Neural progenitor cell (in vitro differentiated cells): ENCODE results near the gene ZSCAN21. TPM values are rescaled to one million over a fixed set of nuclear protein-coding genes. Genes with fewer than 3 reads are reported as not detected.

ENCODE experiments used
- DNase-seq: peaks from one replicate; pipeline ENCODE4 v3.0.0-alpha.2; 2016; ENCODE audit warnings: low spot score
- H2AFZ ChIP-seq: fragments of 200-600 bp; sonication (generic); replicated peaks from 2 replicates; pipeline ENCODE4 v1.6.1; 2016; ENCODE audit warnings: antibody characterized with exemption
- H3F3A ChIP-seq: fragments of 200-600 bp; sonication (generic); 2 replicates; pipeline ENCODE4 v1.6.1; 2016; ENCODE audit warnings: antibody characterized with exemption, low read depth
- H3K27ac ChIP-seq: fragments of 200-600 bp; sonication (generic); 2 replicates; pipeline ENCODE4 v1.5.1; 2016; ENCODE audit warnings: mild to moderate bottlenecking
- H3K27me3 ChIP-seq: fragments of 200-600 bp; sonication (generic); 2 replicates; pipeline ENCODE4 v1.6.1; 2016; ENCODE audit warnings: mild to moderate bottlenecking, moderate library complexity
- H3K36me3 ChIP-seq: fragments of 200-600 bp; sonication (generic); 2 replicates; pipeline ENCODE4 v1.5.1; 2016
- H3K4me1 ChIP-seq: fragments of 200-600 bp; sonication (generic); 2 replicates; pipeline ENCODE4 v1.6.1; 2016; ENCODE audit warnings: mixed run types
- H3K4me2 ChIP-seq: fragments of 200-600 bp; sonication (generic); 2 replicates; pipeline ENCODE4 v1.6.1; 2016
- H3K4me3 ChIP-seq: fragments of 200-600 bp; sonication (generic); 2 replicates; pipeline ENCODE4 v1.5.1; 2016
- H3K79me2 ChIP-seq: fragments of 200-600 bp; sonication (generic); 2 replicates; pipeline ENCODE4 v1.6.1; 2016; ENCODE audit warnings: low read depth
- H3K9ac ChIP-seq: fragments of 200-600 bp; sonication (generic); 2 replicates; pipeline ENCODE4 v1.6.1; 2016
- H3K9me3 ChIP-seq: fragments of 200-600 bp; sonication (generic); 2 replicates; pipeline ENCODE4 v1.5.1; 2016; ENCODE audit warnings: low read depth
- H4K20me1 ChIP-seq: fragments of 200-600 bp; sonication (generic); 2 replicates; pipeline ENCODE4 v1.6.1; 2016; ENCODE audit warnings: low read depth
- H3K27ac Mint-ChIP-seq: 3 replicates; pipeline ENCODE4 v1.8.0; 2021; ENCODE audit warnings: mixed read lengths
- H3K27me3 Mint-ChIP-seq: 2 replicates; pipeline ENCODE4 v1.8.0; 2022; ENCODE audit warnings: low read depth, mild to moderate bottlenecking, inconsistent platforms, moderate library complexity, mixed read lengths; ENCODE audit not compliant: insufficient read depth
- H3K36me3 Mint-ChIP-seq: 3 replicates; pipeline ENCODE4 v1.8.0; 2021; ENCODE audit warnings: mixed read lengths
- H3K4me1 Mint-ChIP-seq: 3 replicates; pipeline ENCODE4 v1.8.0; 2021; ENCODE audit warnings: mixed read lengths
- H3K4me3 Mint-ChIP-seq: 3 replicates; pipeline ENCODE4 v1.8.0; 2021; ENCODE audit warnings: mild to moderate bottlenecking, moderate library complexity, mixed read lengths
- H3K9me3 Mint-ChIP-seq: 3 replicates; pipeline ENCODE4 v1.8.0; 2020; ENCODE audit warnings: mixed read lengths
- EZH2 ChIP-seq: fragments of 200-600 bp; sonication (generic); IDR thresholded peaks from 2 replicates; pipeline ENCODE4 v1.6.1; 2017; ENCODE audit warnings: antibody characterized with exemption, mild to moderate bottlenecking, moderate library complexity
- EZH2phosphoT487 ChIP-seq: fragments of 200-600 bp; sonication (generic); IDR thresholded peaks from 2 replicates; pipeline ENCODE4 v1.6.1; 2017; ENCODE audit warnings: antibody characterized with exemption
- total RNA-seq: library from RNA; depleted of rRNA; stranded (reverse); fragments of >200 nt; gene quantifications from 2 replicates; pipeline ENCODE4 v1.2.3, GENCODE V29; 2015; ENCODE audit warnings: low replicate concordance
- TF ChIP-seq, protein P1 (sequence below): fragments of 200-600 bp; sonication (generic); IDR thresholded peaks from 2 replicates; pipeline ENCODE4 v1.5.1; 2017; ENCODE audit warnings: antibody characterized with exemption, mild to moderate bottlenecking

The ZSCAN21 gene
- total RNA-seq, 1 donor from 2014 or later: 29.0 TPM

DNA sequence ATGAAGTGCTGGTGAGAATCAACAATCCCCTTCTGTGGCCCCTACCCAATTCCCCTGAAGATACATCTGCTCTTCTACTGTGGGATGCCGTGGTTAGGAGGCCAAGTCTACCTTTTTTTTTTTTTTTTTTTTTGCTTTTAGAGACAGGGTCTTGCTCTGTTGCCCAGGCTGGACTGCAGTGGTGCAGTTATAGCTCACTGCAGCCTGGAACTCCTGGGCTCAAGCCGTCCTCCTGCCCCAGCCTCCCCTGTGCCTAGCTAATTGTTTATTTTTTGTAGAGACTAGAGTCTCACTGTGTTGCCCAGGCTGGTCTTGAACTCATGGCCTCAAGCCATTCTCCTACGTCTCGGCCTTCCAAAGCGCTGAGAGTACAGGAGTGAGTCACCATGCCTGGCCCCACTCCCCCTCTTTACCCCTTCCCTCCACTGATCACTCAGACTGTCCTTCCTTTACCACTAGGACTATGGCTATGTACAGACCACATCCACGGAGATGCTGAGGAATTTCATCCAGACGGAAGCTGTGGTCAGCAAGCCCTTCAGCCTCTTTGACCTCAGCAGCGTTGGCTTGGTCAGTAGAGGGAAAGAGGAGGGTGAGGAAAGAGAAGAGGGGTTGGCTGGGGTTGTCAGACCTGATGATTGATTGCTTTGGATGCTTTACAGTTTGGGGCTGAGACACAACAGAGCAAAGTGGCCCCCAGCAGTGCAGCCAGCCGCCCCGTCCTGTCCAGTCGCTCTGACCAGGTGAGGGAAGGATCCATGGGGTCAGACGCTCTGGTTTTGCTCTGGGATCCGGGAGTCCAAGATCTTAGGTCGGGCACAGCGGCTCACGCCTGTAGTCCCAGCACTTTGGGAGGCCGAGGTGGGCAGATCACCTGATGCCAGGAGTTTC lies 53.6 kb downstream of the ZSCAN21 start:
- Mint-ChIP-seq H3K36me3 (peaks cover 32% of the 10 kb centered on the region), H3K9me3 (no peaks in the 10 kb centered on the region), H3K27me3 (peaks cover 24% of the 10 kb centered on the region), H3K4me1 (peaks cover 33% of the 10 kb centered on the region), H3K4me3 (peak overlapping the region; percentile 95), H3K27ac (peak overlapping the region; percentile 81)
- TF ChIP-seq, protein P1, sequence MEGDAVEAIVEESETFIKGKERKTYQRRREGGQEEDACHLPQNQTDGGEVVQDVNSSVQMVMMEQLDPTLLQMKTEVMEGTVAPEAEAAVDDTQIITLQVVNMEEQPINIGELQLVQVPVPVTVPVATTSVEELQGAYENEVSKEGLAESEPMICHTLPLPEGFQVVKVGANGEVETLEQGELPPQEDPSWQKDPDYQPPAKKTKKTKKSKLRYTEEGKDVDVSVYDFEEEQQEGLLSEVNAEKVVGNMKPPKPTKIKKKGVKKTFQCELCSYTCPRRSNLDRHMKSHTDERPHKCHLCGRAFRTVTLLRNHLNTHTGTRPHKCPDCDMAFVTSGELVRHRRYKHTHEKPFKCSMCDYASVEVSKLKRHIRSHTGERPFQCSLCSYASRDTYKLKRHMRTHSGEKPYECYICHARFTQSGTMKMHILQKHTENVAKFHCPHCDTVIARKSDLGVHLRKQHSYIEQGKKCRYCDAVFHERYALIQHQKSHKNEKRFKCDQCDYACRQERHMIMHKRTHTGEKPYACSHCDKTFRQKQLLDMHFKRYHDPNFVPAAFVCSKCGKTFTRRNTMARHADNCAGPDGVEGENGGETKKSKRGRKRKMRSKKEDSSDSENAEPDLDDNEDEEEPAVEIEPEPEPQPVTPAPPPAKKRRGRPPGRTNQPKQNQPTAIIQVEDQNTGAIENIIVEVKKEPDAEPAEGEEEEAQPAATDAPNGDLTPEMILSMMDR: no peak
- TF ChIP-seq EZH2 (no peak), EZH2phosphoT487 (no peak)
- no peaks in the 10 kb centered on the region for H3K27me3 ChIP-seq
- no peak overlapping the region for H2AFZ ChIP-seq
- no peak overlapping the region for H3K9ac ChIP-seq
- H3K79me2 ChIP-seq: peaks cover 40% of the 10 kb centered on the region
- no peak for DNase-seq
- H3F3A ChIP-seq: peaks cover 42% of the 10 kb centered on the region
- H3K27ac ChIP-seq: no peak overlapping the region
- H3K4me1 ChIP-seq: peaks cover 14% of the 10 kb centered on the region
- peaks cover 18% of the 10 kb centered on the region for H3K36me3 ChIP-seq
- H3K4me2 ChIP-seq: no peak overlapping the region
- H3K4me3 ChIP-seq: no peak overlapping the region
- H3K9me3 ChIP-seq: no peaks in the 10 kb centered on the region
- H4K20me1 ChIP-seq: peaks cover 21% of the 10 kb centered on the region

DNA sequence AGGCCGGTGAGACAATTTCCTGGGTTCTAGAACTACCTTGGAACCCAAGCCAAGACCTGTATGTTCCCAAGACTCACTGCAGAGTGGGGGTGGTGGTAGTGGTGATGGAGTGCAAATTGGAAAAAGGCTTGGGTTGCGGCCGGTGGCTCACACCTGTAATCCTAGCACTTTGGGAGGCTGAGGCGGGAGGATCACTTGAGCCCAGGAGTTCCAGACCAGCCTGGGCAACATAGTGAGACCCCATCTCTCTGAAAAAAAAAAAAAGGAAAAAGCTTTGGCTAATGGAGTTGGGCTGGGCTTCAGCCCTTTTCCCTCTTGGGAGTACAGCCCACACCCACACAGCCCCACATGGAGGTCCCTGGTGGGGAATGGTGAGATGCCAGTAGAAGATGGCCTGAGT lies 56.0 kb downstream of the ZSCAN21 start:
- H3K36me3 Mint-ChIP-seq: peaks cover 15% of the 10 kb centered on the region
- H2AFZ ChIP-seq: no peak overlapping the region
- no peak overlapping the region for H3K4me3 ChIP-seq
- H3K9me3 Mint-ChIP-seq: no peaks in the 10 kb centered on the region
- H3K4me2 ChIP-seq: no peak overlapping the region
- H3K27ac Mint-ChIP-seq: no peak overlapping the region
- peak overlapping the region; percentile 57 for H3K4me3 Mint-ChIP-seq
- H3F3A ChIP-seq: peaks cover 20% of the 10 kb centered on the region
- H3K27me3 Mint-ChIP-seq: peaks cover 15% of the 10 kb centered on the region
- peaks cover 15% of the 10 kb centered on the region for H3K4me1 Mint-ChIP-seq
- no peak overlapping the region for H3K27ac ChIP-seq
- no peaks in the 10 kb centered on the region for H3K27me3 ChIP-seq
- H4K20me1 ChIP-seq: no peaks in the 10 kb centered on the region
- H3K79me2 ChIP-seq: peaks cover 16% of the 10 kb centered on the region
- DNase-seq: no peak
- no peaks in the 10 kb centered on the region for H3K4me1 ChIP-seq
- no peaks in the 10 kb centered on the region for H3K9me3 ChIP-seq
- TF ChIP-seq, protein P1: no peak
- TF ChIP-seq EZH2 (no peak), EZH2phosphoT487 (no peak)
- no peak overlapping the region for H3K9ac ChIP-seq
- no peaks in the 10 kb centered on the region for H3K36me3 ChIP-seq

DNA sequence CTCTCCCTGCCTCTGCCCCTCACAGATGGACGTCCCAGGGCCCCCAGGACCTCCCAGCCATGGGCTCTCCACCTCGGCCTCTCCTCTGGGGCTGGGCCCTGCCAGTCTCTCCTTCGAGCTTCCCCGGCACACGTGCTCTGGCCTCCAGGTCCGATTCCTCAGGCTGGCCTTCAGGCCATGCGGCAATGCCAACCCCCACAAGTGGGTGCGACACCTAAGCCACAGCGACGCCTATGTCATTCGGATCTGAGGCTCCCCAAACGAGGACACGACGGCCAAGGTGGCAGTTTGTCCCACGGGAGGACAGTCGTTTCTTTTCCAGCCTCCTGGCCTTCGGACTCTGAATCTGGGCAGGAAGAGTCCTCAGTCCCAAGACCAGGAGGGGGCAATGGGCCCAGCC lies 57.1 kb downstream of the ZSCAN21 start:
- Mint-ChIP-seq H3K36me3 (peaks cover 18% of the 10 kb centered on the region), H3K4me1 (peaks cover 15% of the 10 kb centered on the region), H3K4me3 (no peak overlapping the region), H3K27me3 (peaks cover 12% of the 10 kb centered on the region), H3K9me3 (no peaks in the 10 kb centered on the region), H3K27ac (no peak overlapping the region)
- Histone ChIP-seq H3K36me3 (no peaks in the 10 kb centered on the region), H2AFZ (no peak overlapping the region), H3K27me3 (no peaks in the 10 kb centered on the region), H3F3A (peaks cover 15% of the 10 kb centered on the region), H3K4me2 (no peak overlapping the region), H3K4me1 (no peaks in the 10 kb centered on the region), H4K20me1 (no peaks in the 10 kb centered on the region), H3K4me3 (no peak overlapping the region), H3K9me3 (no peaks in the 10 kb centered on the region), H3K79me2 (peaks cover 9% of the 10 kb centered on the region), H3K9ac (no peak overlapping the region), H3K27ac (no peak overlapping the region)
- TF ChIP-seq, protein P1: no peak
- TF ChIP-seq EZH2phosphoT487: no peak
- no peak for TF ChIP-seq EZH2
- DNase-seq: no peak
